HG02571 (cell line): ENCODE measurements around the gene CEP55.

Source experiments
- ATAC-seq: cut with Tn5 transposase; IDR thresholded peaks from one replicate; pipeline ENCODE4 v1.9.1; 2021; ENCODE audit warnings: mild to moderate bottlenecking, moderate library complexity; ENCODE audit not compliant: unreplicated experiment

CEP55 gene

GRCh38 chr10:93559490-93559889, 63.1 kb downstream of the CEP55 start:
- no peak for ATAC-seq

DNA sequence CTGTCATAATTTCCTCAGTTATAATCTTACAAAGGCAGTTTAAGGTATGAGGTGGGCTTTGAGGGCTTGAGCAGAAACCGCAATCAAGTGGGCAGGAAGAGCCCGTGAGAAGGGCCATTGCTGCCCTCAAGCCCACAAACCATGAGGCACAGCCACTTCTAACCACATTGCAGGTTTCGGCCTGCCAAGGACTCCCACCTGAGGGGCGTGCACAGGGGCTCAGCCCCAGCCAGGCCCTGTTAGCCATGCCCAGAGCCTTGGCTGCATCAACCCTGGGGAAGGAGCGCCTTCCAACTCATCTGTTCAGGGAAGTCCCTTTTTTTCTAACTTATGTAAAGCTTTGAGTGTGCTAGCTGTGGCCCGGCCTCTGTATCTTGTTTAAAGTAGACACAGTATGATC, 64.1 kb downstream of the CEP55 start:
- no peak for ATAC-seq

- no peak for ATAC-seq
Observed at GRCh38 chr10:93565446-93565845, 69.0 kb downstream of the CEP55 start.

DNA sequence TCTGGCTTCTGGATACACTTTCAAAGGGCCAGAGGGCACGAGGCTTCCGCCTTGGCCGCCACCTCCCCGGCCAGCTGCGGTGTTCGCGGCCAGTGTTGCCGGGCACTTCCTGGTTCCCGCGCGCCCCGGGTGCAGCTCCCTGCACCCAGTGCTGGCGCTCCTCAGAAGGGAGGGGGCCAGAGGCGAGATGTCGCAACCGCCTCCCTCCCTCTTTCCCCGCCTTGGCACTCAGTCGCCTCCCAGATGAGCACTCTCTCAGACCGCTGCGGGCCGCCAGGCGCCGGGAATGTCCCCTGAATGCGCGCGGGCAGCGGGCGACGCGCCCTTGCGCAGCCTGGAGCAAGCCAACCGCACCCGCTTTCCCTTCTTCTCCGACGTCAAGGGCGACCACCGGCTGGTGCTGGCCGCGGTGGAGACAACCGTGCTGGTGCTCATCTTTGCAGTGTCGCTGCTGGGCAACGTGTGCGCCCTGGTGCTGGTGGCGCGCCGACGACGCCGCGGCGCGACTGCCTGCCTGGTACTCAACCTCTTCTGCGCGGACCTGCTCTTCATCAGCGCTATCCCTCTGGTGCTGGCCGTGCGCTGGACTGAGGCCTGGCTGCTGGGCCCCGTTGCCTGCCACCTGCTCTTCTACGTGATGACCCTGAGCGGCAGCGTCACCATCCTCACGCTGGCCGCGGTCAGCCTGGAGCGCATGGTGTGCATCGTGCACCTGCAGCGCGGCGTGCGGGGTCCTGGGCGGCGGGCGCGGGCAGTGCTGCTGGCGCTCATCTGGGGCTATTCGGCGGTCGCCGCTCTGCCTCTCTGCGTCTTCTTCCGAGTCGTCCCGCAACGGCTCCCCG, 70.2 kb downstream of the CEP55 start, which contains the start of gene FFAR4:
Gene FFAR4, plus strand, starts transcription at position 231 of the 842 bp plus-strand sequence. Its CDS starts 56 bp downstream, at position 287.
- ATAC-seq, result no peak

GRCh38 chr10:93567277-93568104, 71.1 kb downstream of the CEP55 start:
- no peak for ATAC-seq

DNA sequence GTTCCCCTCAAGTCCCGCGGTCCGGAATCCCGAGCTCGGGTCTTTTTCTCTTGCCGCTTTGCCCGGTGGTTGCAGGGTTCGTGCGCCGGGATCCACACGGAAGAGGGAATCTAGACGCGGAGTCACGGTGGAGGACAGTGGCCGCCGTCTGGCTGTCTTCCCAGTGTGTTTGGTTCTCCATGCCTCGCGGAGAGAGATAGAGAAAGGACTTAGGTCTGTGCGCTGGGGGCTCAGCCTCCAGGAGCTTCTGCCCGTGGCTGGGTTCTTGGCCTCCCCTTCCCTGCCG, 71.6 kb downstream of the CEP55 start:
- ATAC-seq, result no peak

- ATAC-seq, result no peak
Observed at GRCh38 chr10:93570383-93570782, 74.0 kb downstream of the CEP55 start.

DNA sequence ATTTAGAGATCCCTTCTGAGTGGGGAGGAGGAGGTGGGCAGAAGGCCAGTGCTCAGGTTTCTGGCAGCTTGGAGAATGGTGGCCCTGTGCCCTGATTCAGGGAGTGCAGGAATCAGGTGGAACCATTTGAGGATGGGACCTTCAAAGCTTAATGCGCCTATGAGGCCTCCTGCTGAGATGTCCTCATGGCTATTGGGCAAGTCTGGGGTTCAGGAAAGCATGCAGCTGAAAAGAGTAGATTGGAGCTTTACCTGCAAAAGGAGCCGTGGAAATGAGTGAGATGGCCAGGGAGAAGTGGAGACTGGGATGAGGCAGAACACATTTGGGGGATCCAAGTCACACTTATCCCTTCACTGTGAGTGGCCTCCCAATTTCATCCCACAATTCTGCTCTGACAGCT, 76.2 kb downstream of the CEP55 start:
- ATAC-seq, result no peak

GRCh38 chr10:93573051-93573909, 76.9 kb downstream of the CEP55 start:
- no peak for ATAC-seq

DNA sequence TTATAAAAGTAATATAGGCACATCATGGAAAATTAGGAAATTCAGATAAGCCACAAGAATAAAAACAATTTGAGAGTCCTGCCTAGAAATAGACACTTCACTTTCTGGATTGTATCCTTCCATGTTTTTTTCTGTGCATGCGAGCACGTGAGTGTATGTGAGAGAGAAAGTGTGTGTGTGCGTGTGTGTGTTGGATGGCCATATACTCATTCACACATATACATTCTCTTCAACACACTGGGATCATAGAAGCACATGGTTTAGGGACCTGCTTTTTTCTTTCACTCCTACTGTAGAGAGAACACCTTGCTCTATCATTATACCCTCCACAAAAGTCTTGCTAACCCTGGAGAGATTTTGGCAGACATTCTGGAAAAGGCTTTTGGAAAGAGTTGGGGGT, 77.5 kb downstream of the CEP55 start:
- no peak for ATAC-seq

DNA sequence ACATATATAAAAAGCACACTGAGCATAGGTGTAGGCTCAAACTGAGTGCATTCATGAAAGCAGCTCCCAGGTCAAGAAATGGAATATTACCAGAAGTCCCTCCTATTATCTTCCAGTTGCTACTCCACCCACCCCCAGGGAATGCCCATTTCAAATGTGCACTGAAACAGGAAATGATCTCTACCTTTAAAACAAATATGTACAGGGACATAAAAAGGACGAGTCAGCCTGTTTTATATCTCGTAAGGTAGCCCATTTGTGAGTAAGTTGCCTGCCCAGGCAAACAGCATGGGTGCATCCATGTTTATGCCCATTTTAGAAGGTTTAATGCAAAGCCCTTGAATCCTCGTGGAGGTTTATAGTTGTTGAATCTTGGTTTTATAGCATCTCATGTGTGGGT, 80.5 kb downstream of the CEP55 start:
- ATAC-seq, result no peak

- no peak for ATAC-seq
Observed at GRCh38 chr10:93577565-93577964, 81.2 kb downstream of the CEP55 start.
